SK-N-SH (cell line): ENCODE data around the gene ALDH5A1.

Experiments used
- EZH2phosphoT487 ChIP-seq: fragments of 200-600 bp; sonication (generic); IDR thresholded peaks from 2 replicates; pipeline ENCODE4 v1.6.1; 2017; ENCODE audit warnings: low read depth, mixed run types, mild to moderate bottlenecking, antibody characterized with exemption, moderate library complexity, borderline replicate concordance
- FOXJ3 ChIP-seq: sonication (generic); formaldehyde crosslinking; IDR thresholded peaks from 2 replicates; pipeline ENCODE4 v1.5.1; 2020; ENCODE audit warnings: mild to moderate bottlenecking, missing genetic modification reagents
- GABPA ChIP-seq: IDR thresholded peaks from 2 replicates; pipeline ENCODE4 v1.4.0; 2012; ENCODE audit warnings: low read depth, mild to moderate bottlenecking
- RAD21 ChIP-seq: IDR thresholded peaks from 2 replicates; pipeline ENCODE4 v1.6.1; 2012; ENCODE audit warnings: mild to moderate bottlenecking, low read length
- YY1 ChIP-seq: IDR thresholded peaks from 2 replicates; pipeline ENCODE4 v1.4.0; 2012; ENCODE audit warnings: low read depth, mild to moderate bottlenecking
- TF ChIP-seq, protein P1 (sequence below): fragments of 200-600 bp; sonication (generic); IDR thresholded peaks from 2 replicates; pipeline ENCODE4 v1.6.1; 2017; ENCODE audit warnings: antibody characterized with exemption, mild to moderate bottlenecking, moderate library complexity
- TF ChIP-seq, protein P2 (sequence below): IDR thresholded peaks from 2 replicates; pipeline ENCODE4 v1.6.1; 2012; ENCODE audit warnings: mild to moderate bottlenecking, low read depth, low read length, moderate library complexity

GRCh38 chr6:24481449-24481848 is 13.3 kb upstream of the ALDH5A1 start:
- TF ChIP-seq YY1: no peak
- TF ChIP-seq, protein P1, sequence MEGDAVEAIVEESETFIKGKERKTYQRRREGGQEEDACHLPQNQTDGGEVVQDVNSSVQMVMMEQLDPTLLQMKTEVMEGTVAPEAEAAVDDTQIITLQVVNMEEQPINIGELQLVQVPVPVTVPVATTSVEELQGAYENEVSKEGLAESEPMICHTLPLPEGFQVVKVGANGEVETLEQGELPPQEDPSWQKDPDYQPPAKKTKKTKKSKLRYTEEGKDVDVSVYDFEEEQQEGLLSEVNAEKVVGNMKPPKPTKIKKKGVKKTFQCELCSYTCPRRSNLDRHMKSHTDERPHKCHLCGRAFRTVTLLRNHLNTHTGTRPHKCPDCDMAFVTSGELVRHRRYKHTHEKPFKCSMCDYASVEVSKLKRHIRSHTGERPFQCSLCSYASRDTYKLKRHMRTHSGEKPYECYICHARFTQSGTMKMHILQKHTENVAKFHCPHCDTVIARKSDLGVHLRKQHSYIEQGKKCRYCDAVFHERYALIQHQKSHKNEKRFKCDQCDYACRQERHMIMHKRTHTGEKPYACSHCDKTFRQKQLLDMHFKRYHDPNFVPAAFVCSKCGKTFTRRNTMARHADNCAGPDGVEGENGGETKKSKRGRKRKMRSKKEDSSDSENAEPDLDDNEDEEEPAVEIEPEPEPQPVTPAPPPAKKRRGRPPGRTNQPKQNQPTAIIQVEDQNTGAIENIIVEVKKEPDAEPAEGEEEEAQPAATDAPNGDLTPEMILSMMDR: no peak
- no peak for TF ChIP-seq RAD21
- TF ChIP-seq EZH2phosphoT487: no peak
- TF ChIP-seq, protein P2, sequence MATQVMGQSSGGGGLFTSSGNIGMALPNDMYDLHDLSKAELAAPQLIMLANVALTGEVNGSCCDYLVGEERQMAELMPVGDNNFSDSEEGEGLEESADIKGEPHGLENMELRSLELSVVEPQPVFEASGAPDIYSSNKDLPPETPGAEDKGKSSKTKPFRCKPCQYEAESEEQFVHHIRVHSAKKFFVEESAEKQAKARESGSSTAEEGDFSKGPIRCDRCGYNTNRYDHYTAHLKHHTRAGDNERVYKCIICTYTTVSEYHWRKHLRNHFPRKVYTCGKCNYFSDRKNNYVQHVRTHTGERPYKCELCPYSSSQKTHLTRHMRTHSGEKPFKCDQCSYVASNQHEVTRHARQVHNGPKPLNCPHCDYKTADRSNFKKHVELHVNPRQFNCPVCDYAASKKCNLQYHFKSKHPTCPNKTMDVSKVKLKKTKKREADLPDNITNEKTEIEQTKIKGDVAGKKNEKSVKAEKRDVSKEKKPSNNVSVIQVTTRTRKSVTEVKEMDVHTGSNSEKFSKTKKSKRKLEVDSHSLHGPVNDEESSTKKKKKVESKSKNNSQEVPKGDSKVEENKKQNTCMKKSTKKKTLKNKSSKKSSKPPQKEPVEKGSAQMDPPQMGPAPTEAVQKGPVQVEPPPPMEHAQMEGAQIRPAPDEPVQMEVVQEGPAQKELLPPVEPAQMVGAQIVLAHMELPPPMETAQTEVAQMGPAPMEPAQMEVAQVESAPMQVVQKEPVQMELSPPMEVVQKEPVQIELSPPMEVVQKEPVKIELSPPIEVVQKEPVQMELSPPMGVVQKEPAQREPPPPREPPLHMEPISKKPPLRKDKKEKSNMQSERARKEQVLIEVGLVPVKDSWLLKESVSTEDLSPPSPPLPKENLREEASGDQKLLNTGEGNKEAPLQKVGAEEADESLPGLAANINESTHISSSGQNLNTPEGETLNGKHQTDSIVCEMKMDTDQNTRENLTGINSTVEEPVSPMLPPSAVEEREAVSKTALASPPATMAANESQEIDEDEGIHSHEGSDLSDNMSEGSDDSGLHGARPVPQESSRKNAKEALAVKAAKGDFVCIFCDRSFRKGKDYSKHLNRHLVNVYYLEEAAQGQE: no peak
- no peak for TF ChIP-seq FOXJ3 (CRISPR knock-in tag)
- TF ChIP-seq GABPA: no peak
